ENCODE results near the gene ARL17B. TPM values are rescaled to one million over a fixed set of nuclear protein-coding genes. Genes with fewer than 3 reads are reported as not detected.
"Not testable (repeated sequence)": the region's sequence is repeated elsewhere in the genome, so short reads cannot be mapped to it uniquely, and the experiment has no call there.

The ARL17B gene
- total RNA-seq, 1 experiment from 2014 or later: 20.9 TPM

DNA sequence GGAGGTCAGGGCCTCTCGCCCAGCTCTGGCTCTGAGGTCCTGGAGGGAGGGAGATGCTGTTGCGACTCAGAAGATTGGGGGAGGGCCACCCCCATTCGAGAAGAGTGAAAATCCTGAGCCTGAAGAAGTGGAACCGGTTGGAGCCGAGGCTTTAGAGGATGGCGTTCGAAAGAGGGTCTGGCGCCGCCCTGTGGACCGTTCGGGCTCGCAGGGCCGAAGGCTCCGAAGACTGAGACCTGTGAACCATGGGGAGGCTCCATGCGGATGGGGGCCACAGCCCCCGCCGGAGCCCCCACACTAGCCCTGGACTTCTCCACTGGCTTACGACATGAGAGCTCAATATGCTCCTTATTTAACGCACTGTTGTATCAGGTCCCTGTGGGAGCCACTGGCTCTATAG lies 20.3 kb downstream of the ARL17B start:
- intact Hi-C loops (cut with micrococcal nuclease); H2AFZ ChIP-seq (ENCODE audit: low read depth, low read length, poor library complexity, severe bottlenecking); RAD21 ChIA-PET (ENCODE audit: low non-redundant PET in 1 of 2, low total read pairs in 2 of 2, uncharacterized antibody in 2 of 2, unreplicated experiment in 2 of 2); H3K9ac ChIP-seq (ENCODE audit: low read length); H3K27ac ChIP-seq (ENCODE audit: low read depth, low read length); H3K4me3 ChIP-seq (replicated peaks in 1 of 2; ENCODE audit: low read depth in 1 of 2, low read length in 2 of 2); H3K4me2 ChIP-seq (ENCODE audit: low read length); H3K9me2 ChIP-seq (ENCODE audit: insufficient read depth); H3K79me2 ChIP-seq (ENCODE audit: insufficient read depth, low read length); H3K27me3 ChIP-seq (ENCODE audit: insufficient read depth, low read length); POLR2A ChIA-PET; H4K20me1 ChIP-seq (ENCODE audit: insufficient read depth); H3K4me1 ChIP-seq (ENCODE audit: control insufficient read depth in 1 of 2, insufficient read depth in 2 of 2, low read length in 2 of 2); CTCF ChIA-PET; H3K9me3 ChIP-seq (ENCODE audit: control insufficient read depth in 1 of 2, insufficient read depth in 1 of 2, low read depth in 1 of 2, low read length in 2 of 2); DNase-seq (ENCODE audit: low read depth, low spot score); H3K36me3 ChIP-seq (ENCODE audit: control insufficient read depth in 1 of 2, insufficient read depth in 2 of 2, low read length in 2 of 2); BruUV-seq (replicated peaks): not testable (repeated sequence)
- peak; percentile 63 for ATAC-seq

DNA sequence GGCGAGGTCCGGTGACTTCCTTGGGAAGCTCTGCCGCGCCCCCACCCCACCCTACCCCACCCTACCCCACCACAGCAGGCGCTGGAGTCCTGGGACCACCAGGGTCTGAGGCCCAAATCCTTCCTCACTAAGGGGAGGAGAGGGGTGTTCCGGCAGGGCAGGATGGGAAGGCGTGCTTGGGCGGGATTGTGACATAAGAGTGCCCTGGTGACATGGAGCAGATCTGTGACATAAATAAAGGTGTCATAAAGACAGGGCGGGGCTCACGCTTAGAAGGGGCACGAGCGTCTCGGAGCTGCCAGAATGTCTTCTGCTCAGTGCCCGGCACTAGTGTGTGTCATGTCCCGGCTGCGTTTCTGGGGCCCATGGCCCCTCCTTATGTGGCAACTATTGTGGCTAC lies 66.7 kb downstream of the ARL17B start, which contains the start of gene LRRC37A:
LRRC37A (plus strand) TSS at position 301 of the 400 bp plus-strand sequence; CDS start at position 304, 3 bp downstream.
- H3K4me1 ChIP-seq (ENCODE audit: control insufficient read depth in 1 of 2, insufficient read depth in 2 of 2, low read length in 2 of 2); POLR2A ChIA-PET; H3K4me2 ChIP-seq (ENCODE audit: low read length); H3K36me3 ChIP-seq (ENCODE audit: control insufficient read depth in 1 of 2, insufficient read depth in 2 of 2, low read length in 2 of 2); H3K9me3 ChIP-seq (ENCODE audit: control insufficient read depth in 1 of 2, insufficient read depth in 1 of 2, low read depth in 1 of 2, low read length in 2 of 2); H3K79me2 ChIP-seq (ENCODE audit: insufficient read depth, low read length); H3K4me3 ChIP-seq (replicated peaks in 1 of 2; ENCODE audit: low read depth in 1 of 2, low read length in 2 of 2); H3K9me2 ChIP-seq (ENCODE audit: insufficient read depth); H3K27ac ChIP-seq (ENCODE audit: low read depth, low read length); H4K20me1 ChIP-seq (ENCODE audit: insufficient read depth); intact Hi-C loops (cut with micrococcal nuclease); H3K27me3 ChIP-seq (ENCODE audit: insufficient read depth, low read length); H3K9ac ChIP-seq (ENCODE audit: low read length); CTCF ChIA-PET; BruUV-seq (replicated peaks); RAD21 ChIA-PET (ENCODE audit: low non-redundant PET in 1 of 2, low total read pairs in 2 of 2, uncharacterized antibody in 2 of 2, unreplicated experiment in 2 of 2); H2AFZ ChIP-seq (ENCODE audit: low read depth, low read length, poor library complexity, severe bottlenecking); DNase-seq (ENCODE audit: low read depth, low spot score); ATAC-seq: not testable (repeated sequence)

DNA sequence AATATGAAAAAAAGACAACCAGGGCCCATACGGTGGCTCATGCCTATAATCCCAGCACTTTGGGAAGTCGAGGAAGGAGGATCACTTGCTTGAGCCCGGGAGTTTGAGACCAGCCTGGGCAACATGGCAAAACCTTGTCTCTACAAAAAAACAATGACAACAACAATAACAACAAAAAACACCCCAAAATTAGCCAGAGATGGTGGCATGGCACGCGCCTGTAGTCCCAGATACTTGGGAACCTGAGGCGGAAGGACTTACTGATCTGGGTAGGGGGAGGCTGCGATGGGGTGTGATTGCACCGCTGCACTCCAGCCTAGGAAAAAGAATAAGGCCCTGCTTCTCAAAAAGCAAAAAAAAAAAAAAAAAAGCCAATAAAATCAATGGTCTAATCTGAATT lies 69.9 kb downstream of the ARL17B start:
- CTCF ChIA-PET; RAD21 ChIA-PET (ENCODE audit: low non-redundant PET in 1 of 2, low total read pairs in 2 of 2, uncharacterized antibody in 2 of 2, unreplicated experiment in 2 of 2); H3K27ac ChIP-seq (ENCODE audit: low read depth, low read length): not testable (repeated sequence)

DNA sequence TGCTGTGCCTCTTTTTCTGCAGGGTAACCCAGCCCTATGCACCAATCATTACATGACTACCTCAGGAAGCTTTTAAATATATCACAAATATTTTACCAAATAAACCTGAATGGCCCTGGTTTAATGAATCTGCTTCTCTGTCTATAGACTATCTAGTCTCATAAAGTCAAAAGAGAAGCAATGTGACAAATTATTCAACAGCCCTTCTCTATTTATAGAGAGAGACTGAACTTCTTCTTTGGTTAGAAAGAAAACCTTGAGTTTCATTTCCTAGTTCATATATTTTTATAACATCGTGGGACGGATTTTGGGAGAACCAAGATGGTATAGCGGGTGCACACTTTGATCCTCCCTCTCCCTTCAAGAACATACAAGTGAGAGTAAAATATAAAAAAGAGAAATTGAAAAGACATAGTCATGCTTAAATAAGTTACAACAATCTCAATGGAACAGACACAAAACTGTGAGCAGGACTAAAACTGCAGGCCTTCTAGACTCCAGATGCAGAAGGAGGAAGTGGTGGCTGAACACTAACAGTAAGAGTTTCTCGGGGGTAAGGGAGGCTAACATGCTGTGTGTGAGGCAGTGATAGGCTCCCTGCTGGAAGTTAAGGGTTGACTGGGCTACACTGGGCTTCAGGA lies 70.5 kb downstream of the ARL17B start:
- H3K9me2 ChIP-seq (ENCODE audit: insufficient read depth); intact Hi-C loops (cut with micrococcal nuclease); H3K79me2 ChIP-seq (ENCODE audit: insufficient read depth, low read length); RAD21 ChIA-PET (ENCODE audit: low non-redundant PET in 1 of 2, low total read pairs in 2 of 2, uncharacterized antibody in 2 of 2, unreplicated experiment in 2 of 2); H3K36me3 ChIP-seq (ENCODE audit: control insufficient read depth in 1 of 2, insufficient read depth in 2 of 2, low read length in 2 of 2); H3K4me2 ChIP-seq (ENCODE audit: low read length); DNase-seq (ENCODE audit: low read depth, low spot score); H4K20me1 ChIP-seq (ENCODE audit: insufficient read depth); ATAC-seq; H3K27me3 ChIP-seq (ENCODE audit: insufficient read depth, low read length); H3K9ac ChIP-seq (ENCODE audit: low read length); BruUV-seq (replicated peaks); CTCF ChIA-PET; H3K4me1 ChIP-seq (ENCODE audit: control insufficient read depth in 1 of 2, insufficient read depth in 2 of 2, low read length in 2 of 2); H3K27ac ChIP-seq (ENCODE audit: low read depth, low read length); H2AFZ ChIP-seq (ENCODE audit: low read depth, low read length, poor library complexity, severe bottlenecking); H3K9me3 ChIP-seq (ENCODE audit: control insufficient read depth in 1 of 2, insufficient read depth in 1 of 2, low read depth in 1 of 2, low read length in 2 of 2); H3K4me3 ChIP-seq (replicated peaks in 1 of 2; ENCODE audit: low read depth in 1 of 2, low read length in 2 of 2); POLR2A ChIA-PET: not testable (repeated sequence)

More for the DNA sequence above, 69.9 kb downstream of the ARL17B start:
- H3K36me3 ChIP-seq (ENCODE audit: control insufficient read depth in 1 of 2, insufficient read depth in 2 of 2, low read length in 2 of 2); DNase-seq (ENCODE audit: low read depth, low spot score); H3K4me1 ChIP-seq (ENCODE audit: control insufficient read depth in 1 of 2, insufficient read depth in 2 of 2, low read length in 2 of 2); H3K27me3 ChIP-seq (ENCODE audit: insufficient read depth, low read length); H3K79me2 ChIP-seq (ENCODE audit: insufficient read depth, low read length); H3K9me3 ChIP-seq (ENCODE audit: control insufficient read depth in 1 of 2, insufficient read depth in 1 of 2, low read depth in 1 of 2, low read length in 2 of 2); H3K9me2 ChIP-seq (ENCODE audit: insufficient read depth); ATAC-seq; intact Hi-C loops (cut with micrococcal nuclease); POLR2A ChIA-PET; H3K4me3 ChIP-seq (replicated peaks in 1 of 2; ENCODE audit: low read depth in 1 of 2, low read length in 2 of 2); H3K4me2 ChIP-seq (ENCODE audit: low read length); H2AFZ ChIP-seq (ENCODE audit: low read depth, low read length, poor library complexity, severe bottlenecking); H3K9ac ChIP-seq (ENCODE audit: low read length); BruUV-seq (replicated peaks); H4K20me1 ChIP-seq (ENCODE audit: insufficient read depth): not testable (repeated sequence)
